ENCODE results near the gene FCSK.
"Not testable (repeated sequence)": the region's sequence is repeated elsewhere in the genome, so short reads cannot be mapped to it uniquely, and the experiment has no call there.

Gene FCSK

DNA sequence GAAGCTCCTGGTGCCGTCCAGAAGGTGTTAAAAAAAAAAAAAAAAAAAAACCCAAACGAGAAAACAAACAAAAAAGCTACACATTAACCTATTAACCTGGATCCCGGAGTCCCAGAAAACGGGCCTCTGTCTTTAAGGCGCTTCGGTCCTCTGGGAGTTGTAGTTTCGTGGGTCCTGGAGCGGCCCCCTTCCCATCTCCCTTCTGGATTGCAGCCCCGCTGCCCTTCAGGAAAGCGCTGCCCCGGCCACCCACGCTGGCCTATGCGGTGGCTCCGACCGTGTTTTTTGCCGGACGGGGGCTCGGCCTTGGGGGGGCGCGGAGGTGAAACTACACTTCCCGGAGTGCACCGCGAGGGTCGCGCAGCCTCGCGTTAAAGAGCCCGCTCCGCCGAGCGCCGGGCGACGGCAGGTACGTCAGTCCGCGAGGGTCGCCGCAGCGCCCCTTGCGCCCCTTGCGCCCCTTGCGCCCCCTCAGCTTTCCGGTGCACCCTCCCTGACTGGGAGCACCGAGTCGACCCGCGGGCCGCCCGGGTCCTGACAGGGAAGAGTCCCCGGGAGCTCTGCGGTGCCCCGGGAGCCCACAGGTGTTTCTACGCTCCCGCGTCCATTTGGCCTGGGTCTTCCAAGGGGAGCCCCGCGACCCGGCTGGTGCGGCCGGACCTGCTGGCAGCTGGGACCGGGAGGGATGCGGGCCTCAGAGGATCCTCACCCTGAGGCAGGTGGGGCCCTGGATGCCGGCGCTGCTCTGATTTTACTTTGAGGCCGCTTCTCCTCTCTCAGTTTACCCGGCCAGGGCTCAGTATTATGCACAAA is at the start of gene FCSK:
FCSK (plus strand) TSS at position 374 of the 813 bp plus-strand sequence. CDS start 8,596 bp downstream, outside the sequence.
- Mint-ChIP-seq H3K4me1 (ENCODE audit: low read depth) (peaks cover 6% of the 10 kb centered on the region), H3K27me3 (peaks cover 15% of the 10 kb centered on the region), H3K27ac (peak within 1 kb of the TSS; percentile 96), H3K36me3 (ENCODE audit: low read depth) (peaks cover 6% of the 10 kb centered on the region), H3K9me3 (no peaks in the 10 kb centered on the region), H3K4me3 (peak within 1 kb of the TSS; percentile 88)
- intact Hi-C loops (cut with micrococcal nuclease): loop anchor here (1.0 to 5.0 kb wide), 3 partner anchors 15 to 73 kb away; partner anchors contain the start of gene ST3GAL2

DNA sequence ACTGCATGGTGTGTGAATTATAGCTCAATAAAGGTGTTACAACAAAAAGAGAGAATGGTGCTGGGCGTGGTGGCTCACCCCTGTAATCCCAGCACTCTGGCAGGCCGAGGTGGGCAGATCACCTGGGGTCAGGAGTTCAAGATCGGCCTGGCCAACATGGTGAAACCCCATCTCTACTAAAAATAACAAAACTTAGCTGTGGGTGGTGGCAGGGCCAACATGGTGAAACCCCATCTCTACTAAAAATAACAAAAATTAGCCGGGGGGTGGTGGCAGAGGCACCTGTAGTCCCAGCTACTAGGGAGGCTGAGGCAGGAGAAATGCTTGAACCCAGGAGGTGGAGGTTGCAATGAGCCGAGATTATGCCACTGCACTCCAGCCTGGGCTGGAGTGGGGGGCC is 48.3 kb upstream of the FCSK start:
- H3K27me3 Mint-ChIP-seq; intact Hi-C loops (cut with micrococcal nuclease); H3K9me3 Mint-ChIP-seq; H3K4me3 Mint-ChIP-seq: not testable (repeated sequence)
- Mint-ChIP-seq H3K4me1 (ENCODE audit: low read depth) (peaks cover 66% of the 10 kb centered on the region), H3K36me3 (ENCODE audit: low read depth) (peaks cover 72% of the 10 kb centered on the region), H3K27ac (peak overlapping the region; percentile 73)

- intact Hi-C loops (cut with micrococcal nuclease): no loop called here
- H3K9me3 Mint-ChIP-seq: no peaks in the 10 kb centered on the region
- no peak overlapping the region for H3K27ac Mint-ChIP-seq
- no peak overlapping the region for H3K4me3 Mint-ChIP-seq
- H3K27me3 Mint-ChIP-seq: no peaks in the 10 kb centered on the region
- H3K4me1 Mint-ChIP-seq (ENCODE audit: low read depth): peaks cover 57% of the 10 kb centered on the region
- H3K36me3 Mint-ChIP-seq (ENCODE audit: low read depth): peaks cover 79% of the 10 kb centered on the region
These were observed 46.6 kb upstream of the FCSK start for GRCh38 chr16:70407811-70408274.

DNA sequence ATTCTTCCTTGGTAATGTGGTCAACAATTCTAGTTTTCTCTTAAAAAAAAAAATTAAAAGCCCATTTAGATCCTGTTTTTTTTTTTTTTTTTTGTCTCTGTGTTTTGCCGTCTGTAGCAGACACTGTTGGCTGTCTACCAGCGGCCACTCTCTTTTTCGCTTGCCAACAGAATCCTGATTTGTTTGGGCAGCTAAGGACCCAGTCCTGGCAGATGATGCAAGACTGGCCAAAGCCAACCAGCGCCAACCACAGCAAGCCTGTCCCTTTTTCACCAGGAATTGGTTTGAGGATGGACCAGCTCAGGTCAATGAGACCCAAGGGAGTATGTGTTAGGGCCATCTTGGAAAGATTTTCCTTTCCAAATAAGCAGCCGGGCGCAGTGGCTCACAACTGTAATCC is 43.7 kb upstream of the FCSK start:
- H3K9me3 Mint-ChIP-seq: no peaks in the 10 kb centered on the region
- no peak overlapping the region for H3K4me3 Mint-ChIP-seq
- H3K4me1 Mint-ChIP-seq (ENCODE audit: low read depth): peaks cover 33% of the 10 kb centered on the region
- no peaks in the 10 kb centered on the region for H3K27me3 Mint-ChIP-seq
- peaks cover 79% of the 10 kb centered on the region for H3K36me3 Mint-ChIP-seq (ENCODE audit: low read depth)
- intact Hi-C loops (cut with micrococcal nuclease): no loop called here
- H3K27ac Mint-ChIP-seq: no peak overlapping the region

- intact Hi-C loops (cut with micrococcal nuclease): no loop called here
- no peaks in the 10 kb centered on the region for H3K27me3 Mint-ChIP-seq
- H3K9me3 Mint-ChIP-seq: no peaks in the 10 kb centered on the region
- H3K36me3 Mint-ChIP-seq (ENCODE audit: low read depth): peaks cover 78% of the 10 kb centered on the region
- no peak overlapping the region for H3K27ac Mint-ChIP-seq
- peaks cover 28% of the 10 kb centered on the region for H3K4me1 Mint-ChIP-seq (ENCODE audit: low read depth)
- H3K4me3 Mint-ChIP-seq: no peak overlapping the region
These were observed 42.0 kb upstream of the FCSK start for GRCh38 chr16:70412385-70412784.

- Mint-ChIP-seq H3K4me1 (ENCODE audit: low read depth) (peaks cover 30% of the 10 kb centered on the region), H3K36me3 (ENCODE audit: low read depth) (peaks cover 74% of the 10 kb centered on the region)
- H3K4me3 Mint-ChIP-seq; H3K9me3 Mint-ChIP-seq; H3K27me3 Mint-ChIP-seq; intact Hi-C loops (cut with micrococcal nuclease); H3K27ac Mint-ChIP-seq: not testable (repeated sequence)
These were observed 40.8 kb upstream of the FCSK start for GRCh38 chr16:70413572-70413971.

DNA sequence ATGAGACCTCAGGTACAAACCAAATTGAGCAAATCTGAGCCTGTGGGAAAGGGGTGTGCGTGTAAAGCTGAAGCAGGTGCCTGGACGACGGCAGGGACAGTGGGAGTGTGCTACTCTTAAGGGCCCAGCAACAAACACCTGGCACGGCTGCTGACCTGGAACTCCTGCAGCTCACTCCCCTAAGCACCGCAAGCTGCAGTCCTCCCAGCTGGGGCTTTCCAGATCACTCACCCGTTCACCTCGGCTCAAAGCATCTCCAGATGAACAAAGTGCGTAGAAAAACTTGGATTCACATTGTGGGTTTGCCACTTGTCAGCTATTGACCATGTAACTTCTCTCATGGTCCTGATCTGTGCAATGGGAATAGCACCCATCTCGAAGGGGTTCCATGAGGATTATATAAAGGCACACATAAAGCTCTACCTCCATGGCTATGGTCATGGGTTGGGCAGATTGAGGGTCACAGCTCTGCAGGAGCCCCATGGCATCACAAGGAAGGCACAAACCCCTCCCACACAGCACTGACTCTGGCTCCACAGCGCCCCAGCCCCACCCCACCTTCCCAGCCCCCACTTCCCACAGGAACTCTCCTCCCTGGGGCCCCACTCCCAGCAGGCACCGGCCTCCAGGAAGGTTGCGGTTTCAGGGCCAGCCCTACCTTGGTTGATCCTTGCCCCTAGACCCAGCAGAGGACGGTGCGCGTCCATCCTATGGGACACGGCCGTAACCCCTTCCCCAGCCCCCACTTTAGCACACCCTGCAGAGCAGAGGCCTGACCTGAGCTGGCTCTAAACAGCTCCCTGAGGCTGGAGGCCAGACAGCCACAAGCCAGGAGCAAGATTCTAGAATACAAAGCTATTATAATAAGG is 37.4 kb upstream of the FCSK start:
- Mint-ChIP-seq H3K4me3 (no peak overlapping the region), H3K27me3 (no peaks in the 10 kb centered on the region), H3K4me1 (ENCODE audit: low read depth) (peaks cover 59% of the 10 kb centered on the region), H3K36me3 (ENCODE audit: low read depth) (peaks cover 70% of the 10 kb centered on the region), H3K9me3 (no peaks in the 10 kb centered on the region), H3K27ac (peak overlapping the region; percentile 27)
- intact Hi-C loops (cut with micrococcal nuclease): no loop called here

GRCh38 chr16:70417661-70418060 is 36.7 kb upstream of the FCSK start:
- Mint-ChIP-seq H3K27me3 (no peaks in the 10 kb centered on the region), H3K9me3 (no peaks in the 10 kb centered on the region), H3K36me3 (ENCODE audit: low read depth) (peaks cover 70% of the 10 kb centered on the region), H3K27ac (peak overlapping the region; percentile 27), H3K4me1 (ENCODE audit: low read depth) (peaks cover 66% of the 10 kb centered on the region), H3K4me3 (no peak overlapping the region)
- intact Hi-C loops (cut with micrococcal nuclease): no loop called here

GRCh38 chr16:70418274-70418992 is 36.0 kb upstream of the FCSK start:
- peaks cover 73% of the 10 kb centered on the region for H3K36me3 Mint-ChIP-seq (ENCODE audit: low read depth)
- intact Hi-C loops (cut with micrococcal nuclease): no loop called here
- H3K27me3 Mint-ChIP-seq: no peaks in the 10 kb centered on the region
- H3K9me3 Mint-ChIP-seq: no peaks in the 10 kb centered on the region
- H3K4me1 Mint-ChIP-seq (ENCODE audit: low read depth): peaks cover 74% of the 10 kb centered on the region
- no peak overlapping the region for H3K4me3 Mint-ChIP-seq
- H3K27ac Mint-ChIP-seq: no peak overlapping the region

GRCh38 chr16:70418993-70419318 is 35.4 kb upstream of the FCSK start:
- Mint-ChIP-seq H3K27me3 (no peaks in the 10 kb centered on the region), H3K36me3 (ENCODE audit: low read depth) (peaks cover 73% of the 10 kb centered on the region), H3K4me3 (no peak overlapping the region), H3K9me3 (no peaks in the 10 kb centered on the region), H3K27ac (no peak overlapping the region), H3K4me1 (ENCODE audit: low read depth) (peaks cover 78% of the 10 kb centered on the region)
- intact Hi-C loops (cut with micrococcal nuclease): no loop called here

DNA sequence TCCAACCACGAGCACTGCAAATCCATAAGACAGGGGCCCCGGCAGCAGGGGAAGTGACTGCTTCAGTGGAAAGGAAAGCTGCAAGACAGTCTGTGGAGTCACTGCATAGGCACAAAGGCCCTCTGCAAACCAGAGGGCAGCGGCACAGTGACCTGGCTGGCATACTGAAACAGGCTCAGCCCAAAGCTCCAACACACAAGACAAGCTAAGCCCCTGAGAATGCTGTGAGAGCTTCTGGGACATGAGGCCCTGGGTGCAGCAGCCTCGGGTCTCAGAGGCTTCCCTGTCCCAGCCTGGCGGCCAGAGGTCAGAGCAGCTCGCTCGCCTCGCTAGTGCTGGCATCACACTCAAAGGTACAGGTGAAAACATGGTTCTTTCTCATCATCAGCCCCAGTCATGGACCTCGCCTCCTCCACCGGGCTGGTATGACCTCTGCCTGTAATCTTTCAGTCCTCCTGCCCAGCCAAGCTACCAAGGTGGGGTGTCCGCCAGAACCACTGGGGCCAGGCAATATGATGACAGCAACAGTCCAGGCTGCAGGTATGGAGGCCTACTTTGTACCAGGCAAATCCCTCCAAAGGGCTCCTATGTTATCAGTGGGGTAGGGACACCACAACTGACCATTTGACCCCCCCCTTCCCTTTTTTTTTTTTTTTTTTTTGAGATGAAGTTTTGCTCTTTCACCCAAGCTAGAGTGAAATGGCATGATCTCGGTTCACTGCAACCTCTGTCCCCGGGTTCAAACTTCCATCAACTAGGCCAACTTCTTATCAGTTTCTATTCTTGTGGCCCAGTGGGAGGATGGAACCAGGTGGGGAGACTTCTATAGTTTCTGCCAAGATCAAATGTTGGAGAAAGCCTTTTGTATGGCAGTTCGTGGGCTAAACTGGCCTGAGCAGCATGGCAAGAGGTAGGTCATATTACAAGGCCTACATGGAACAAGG is 34.7 kb upstream of the FCSK start:
- intact Hi-C loops (cut with micrococcal nuclease): no loop called here
- peaks cover 74% of the 10 kb centered on the region for H3K4me1 Mint-ChIP-seq (ENCODE audit: low read depth)
- H3K27ac Mint-ChIP-seq: no peak overlapping the region
- H3K4me3 Mint-ChIP-seq: no peak overlapping the region
- peaks cover 70% of the 10 kb centered on the region for H3K36me3 Mint-ChIP-seq (ENCODE audit: low read depth)
- no peaks in the 10 kb centered on the region for H3K9me3 Mint-ChIP-seq
- no peaks in the 10 kb centered on the region for H3K27me3 Mint-ChIP-seq

- H3K4me1 Mint-ChIP-seq (ENCODE audit: low read depth): peaks cover 88% of the 10 kb centered on the region
These were observed 33.4 kb upstream of the FCSK start for GRCh38 chr16:70421014-70421413.

More at GRCh38 chr16:70421014-70421413, 33.4 kb upstream of the FCSK start:
- Mint-ChIP-seq H3K4me3 (no peak overlapping the region), H3K27me3 (no peaks in the 10 kb centered on the region), H3K27ac (peak overlapping the region; percentile 92), H3K9me3 (no peaks in the 10 kb centered on the region), H3K36me3 (ENCODE audit: low read depth) (peaks cover 69% of the 10 kb centered on the region)
- intact Hi-C loops (cut with micrococcal nuclease): no loop called here
